Sciatic nerve (tissue), 2 donors: ENCODE data around the gene ERAL1. TPM values are rescaled to one million over a fixed set of nuclear protein-coding genes. Genes with fewer than 3 reads are reported as not detected.
A peak's percentile ranks its signal among the peaks of the same experiment; 100 is the strongest.
"Not testable (repeated sequence)": the region's sequence is repeated elsewhere in the genome, so short reads cannot be mapped to it uniquely, and the experiment has no call there.

Source experiments
- ATAC-seq: fragments of 200-7000 bp; cut with Tn5 transposase; one replicate; pipeline ENCODE4 v1.9.1; 2020; ENCODE audit warnings: mild to moderate bottlenecking, moderate library complexity
- DNase-seq: peaks from one replicate; pipeline ENCODE4 v3.0.0-alpha.2; 2020; ENCODE audit warnings: low spot score
- intact Hi-C: fragments of 100-400 bp; cut with DNase I; formaldehyde crosslinking; loops from one replicate; pipeline ENCODE4 v1.14.2; 2022
- total RNA-seq: library from RNA; stranded (reverse); fragmentation: NEBNext Ultra II Directional; extraction: Animal tissue kit (Norgen Biotek cat#: 25700); gene quantifications from one replicate; pipeline ENCODE4 v1.2.1, GENCODE V29; 2021
- donor health status: DM: no; HTN: no; CAD: no.
- donor health status: DM: no; HTN: no; CAD: no.

Gene ERAL1
- total RNA-seq, result 23.0 TPM

DNA sequence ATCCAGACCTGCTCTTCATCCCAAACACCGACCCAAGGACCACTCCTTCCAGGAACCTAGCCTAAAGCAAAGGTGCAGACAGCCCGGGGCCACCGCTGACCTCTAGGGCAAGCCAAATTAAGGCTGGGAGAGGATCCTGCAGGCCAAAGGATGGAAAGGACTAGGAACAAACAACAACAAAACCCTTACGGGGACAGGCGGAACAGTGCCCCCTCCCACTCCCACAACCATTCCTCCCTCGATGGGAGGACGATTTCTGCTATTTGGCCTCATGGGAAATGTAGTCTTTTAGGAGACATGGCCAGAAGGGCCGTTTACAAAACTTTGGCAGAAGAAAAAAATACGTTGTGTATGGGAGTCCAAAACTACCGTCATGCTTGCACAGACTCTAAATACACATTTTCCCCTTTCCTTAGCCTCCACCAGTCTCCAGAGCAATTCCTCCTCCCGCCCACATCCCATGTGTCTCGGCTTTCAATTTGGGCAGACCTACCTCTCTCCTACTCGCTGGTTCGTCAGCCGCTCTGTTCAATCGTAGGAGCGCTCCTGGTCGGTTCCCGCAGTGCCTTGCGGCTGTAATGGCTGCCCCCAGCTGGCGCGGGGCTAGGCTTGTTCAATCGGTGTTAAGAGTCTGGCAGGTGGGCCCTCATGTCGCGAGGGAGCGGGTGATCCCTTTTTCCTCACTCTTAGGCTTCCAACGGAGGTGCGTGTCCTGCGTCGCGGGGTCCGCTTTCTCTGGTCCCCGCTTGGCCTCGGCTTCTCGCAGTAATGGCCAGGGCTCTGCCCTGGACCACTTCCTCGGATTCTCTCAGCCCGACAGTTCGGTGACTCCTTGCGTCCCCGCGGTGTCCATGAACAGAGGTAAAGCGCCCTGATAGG is at the start of gene ERAL1:
Gene ERAL1, plus strand, starts transcription at position 560 of the 879 bp plus-strand sequence. Its CDS starts 19 bp downstream, at position 579.
- DNase-seq (peak; percentile 90), ATAC-seq (peak; percentile 99)
- intact Hi-C loops, result no loop called here

DNA sequence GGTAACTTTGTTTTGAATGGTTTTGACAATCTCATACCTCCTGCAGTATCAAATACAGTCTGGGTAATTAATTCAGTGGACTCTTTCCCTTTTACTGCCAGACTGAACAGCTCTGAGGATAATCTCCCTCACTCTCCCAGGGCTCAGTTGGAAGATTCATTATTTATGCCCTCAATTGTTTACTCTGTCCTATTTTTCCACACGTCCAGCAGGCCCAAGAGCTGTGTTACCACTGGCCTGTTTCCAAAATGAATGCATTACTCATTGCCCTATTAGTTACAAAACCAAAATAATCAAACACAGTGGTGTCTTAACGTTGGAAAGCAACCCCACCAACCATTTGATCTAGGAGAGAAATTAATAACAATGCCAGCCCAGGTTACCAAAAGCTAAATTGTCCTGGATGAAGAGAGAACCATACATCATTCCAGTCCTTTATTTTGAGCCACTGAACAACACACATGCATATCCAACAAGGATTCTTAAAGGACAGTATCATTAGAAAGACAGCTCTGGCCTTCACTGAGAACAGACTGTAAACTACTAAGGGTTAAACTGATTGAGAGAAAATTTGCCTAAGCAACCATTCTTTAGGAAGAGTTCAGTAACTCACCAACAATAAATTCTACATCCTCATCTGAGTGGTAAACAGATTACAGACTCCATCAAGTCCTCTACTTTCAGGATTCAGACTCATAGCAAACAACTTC is 46.7 kb upstream of the ERAL1 start:
- ATAC-seq (no peak), DNase-seq (no peak)
- intact Hi-C loops, result no loop called here

DNA sequence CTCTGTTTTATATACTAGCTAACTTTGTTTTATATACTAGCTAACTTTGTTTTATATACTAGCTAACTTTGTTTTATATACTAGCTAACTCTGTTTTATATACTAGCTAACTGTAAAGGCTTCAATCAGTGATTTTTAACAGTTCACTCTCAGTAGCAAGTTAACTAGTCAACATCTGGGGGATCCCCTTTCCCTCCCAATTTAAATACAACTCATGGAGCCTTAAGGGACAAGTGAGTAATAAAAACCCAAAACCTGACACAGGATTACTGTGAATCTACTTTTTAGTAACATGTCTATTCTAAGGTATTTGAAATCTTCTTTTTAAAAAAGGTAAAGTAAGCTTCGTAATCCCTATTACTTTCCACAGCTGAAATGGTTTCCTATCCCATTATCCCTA is 44.4 kb upstream of the ERAL1 start:
- intact Hi-C loops, result no loop called here
- no peak for ATAC-seq
- no peak for DNase-seq

DNA sequence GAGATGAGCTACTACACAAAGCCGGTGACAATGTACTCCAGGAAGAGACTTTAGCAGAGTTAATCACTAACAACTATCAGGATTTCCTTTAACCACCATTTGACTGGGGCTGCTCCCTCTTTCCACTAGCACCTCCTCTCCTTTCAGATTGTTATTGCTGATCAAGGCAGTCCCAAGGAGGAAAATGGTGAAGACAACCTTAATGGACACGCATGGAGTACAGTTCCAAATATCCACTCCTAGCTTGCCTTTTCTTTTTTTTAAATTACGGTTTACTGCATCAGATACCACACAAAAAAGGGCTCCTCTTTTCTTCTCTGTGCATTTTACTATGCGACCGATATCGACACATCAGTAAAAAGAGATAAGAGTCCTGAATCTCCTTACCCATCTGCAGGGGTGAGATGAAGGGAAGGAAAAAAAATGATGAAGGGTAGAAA is 43.1 kb upstream of the ERAL1 start:
- no peak for ATAC-seq
- DNase-seq, result no peak
- intact Hi-C loops, result no loop called here

DNA sequence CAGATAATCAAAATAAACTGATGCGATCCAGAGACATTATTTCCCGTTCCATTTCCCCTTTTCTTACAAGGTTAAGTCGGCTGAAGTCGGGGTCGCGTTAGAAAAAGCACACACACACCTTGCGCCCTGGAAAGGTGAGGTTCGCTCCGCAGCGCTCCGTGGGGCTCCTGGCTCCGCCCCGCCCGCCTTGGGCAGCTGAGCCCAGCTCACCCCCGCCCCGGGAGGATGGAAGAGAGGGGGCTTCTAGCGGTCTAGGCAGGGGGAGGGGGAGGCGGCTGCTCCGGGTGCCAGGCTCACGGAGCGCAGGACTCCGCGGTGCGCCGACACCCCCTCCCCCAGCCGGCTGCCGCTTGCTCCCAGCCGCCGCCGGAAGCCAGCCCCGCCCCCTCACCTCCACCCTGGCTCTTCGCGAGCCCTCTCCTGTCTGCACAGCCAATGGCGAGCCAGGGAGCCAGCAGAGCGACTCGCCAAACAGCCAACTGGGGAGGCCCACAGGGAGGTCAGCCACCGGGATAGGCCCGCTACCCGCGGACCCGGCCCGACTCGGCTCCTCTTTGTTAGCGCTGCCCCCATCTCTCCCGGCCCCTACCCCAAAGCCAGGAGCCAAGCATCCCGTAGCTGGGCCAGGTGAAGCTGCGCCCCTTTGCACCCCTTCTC is 42.6 kb upstream of the ERAL1 start:
- intact Hi-C loops, result no loop called here
- peak; percentile 100 for ATAC-seq
- DNase-seq, result peak; percentile 97

DNA sequence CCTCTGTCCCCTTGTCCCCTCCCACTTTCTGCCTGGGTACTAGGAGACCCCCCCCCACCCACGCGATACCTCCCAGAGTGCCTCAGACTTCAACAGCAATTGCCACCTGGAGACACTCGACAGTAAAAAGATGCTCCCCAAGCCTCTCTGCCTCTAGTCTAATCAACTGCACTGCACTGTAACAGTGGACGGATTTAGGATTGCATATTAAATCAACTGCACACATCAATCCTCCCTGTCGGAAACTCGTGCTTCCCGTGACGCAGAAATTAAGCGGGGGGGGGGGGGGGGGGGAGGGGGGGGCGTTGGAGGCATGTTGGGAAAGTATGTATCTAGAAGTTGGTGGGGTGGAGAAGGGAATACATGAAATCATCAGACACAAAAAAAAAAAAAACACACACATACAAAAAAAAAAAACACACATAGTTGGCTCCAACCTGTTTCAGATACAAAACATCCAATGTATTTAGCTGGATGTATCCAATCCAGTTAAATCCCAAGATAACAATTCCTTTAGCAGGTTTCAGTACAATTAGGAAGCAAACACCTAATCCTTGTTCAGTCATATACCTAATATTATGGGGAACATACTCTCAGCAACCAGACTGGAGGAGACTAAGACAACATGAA is 42.0 kb upstream of the ERAL1 start:
- no peak for DNase-seq
- peak; percentile 60 for ATAC-seq
- intact Hi-C loops, result no loop called here

DNA sequence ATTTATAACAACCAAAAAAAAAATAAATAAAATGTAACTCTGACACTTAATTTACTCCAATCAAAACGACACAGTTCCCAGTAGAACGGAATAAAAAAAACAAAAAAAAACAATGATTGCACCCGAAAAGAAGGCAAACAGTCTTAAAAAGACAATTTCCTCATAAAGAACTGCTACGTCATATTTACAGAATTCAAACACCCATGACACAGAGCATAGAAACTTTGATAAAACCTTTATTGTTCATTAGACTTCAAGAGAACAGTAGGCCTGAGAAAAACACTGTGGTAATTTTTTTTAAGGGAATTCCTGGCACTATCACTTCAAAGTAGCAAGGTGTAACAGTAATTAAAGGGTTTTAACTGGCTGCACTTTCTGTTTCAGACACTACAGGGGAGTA is 38.3 kb upstream of the ERAL1 start:
- DNase-seq (no peak), ATAC-seq (no peak)
- intact Hi-C loops, result no loop called here

DNA sequence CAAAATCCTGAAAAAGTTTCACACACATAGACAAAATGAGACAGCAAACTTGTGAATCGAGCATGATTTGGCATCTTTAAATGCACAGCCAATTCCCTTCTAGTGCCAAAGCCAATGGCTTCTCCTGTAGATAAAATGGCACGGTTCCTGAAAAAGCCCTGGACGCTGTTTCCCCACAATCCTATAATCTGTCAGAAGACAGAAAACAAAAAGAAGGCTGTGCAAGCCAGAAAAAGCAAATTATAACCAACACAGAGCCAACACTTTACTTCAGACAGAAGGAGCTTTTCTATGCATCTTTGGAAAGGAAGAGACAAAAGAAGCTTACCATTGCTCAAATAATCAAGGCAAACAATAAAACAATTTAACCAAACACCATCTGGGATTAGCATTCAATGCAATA is 36.0 kb upstream of the ERAL1 start:
- ATAC-seq (no peak), DNase-seq (no peak)
- intact Hi-C loops, result no loop called here

DNA sequence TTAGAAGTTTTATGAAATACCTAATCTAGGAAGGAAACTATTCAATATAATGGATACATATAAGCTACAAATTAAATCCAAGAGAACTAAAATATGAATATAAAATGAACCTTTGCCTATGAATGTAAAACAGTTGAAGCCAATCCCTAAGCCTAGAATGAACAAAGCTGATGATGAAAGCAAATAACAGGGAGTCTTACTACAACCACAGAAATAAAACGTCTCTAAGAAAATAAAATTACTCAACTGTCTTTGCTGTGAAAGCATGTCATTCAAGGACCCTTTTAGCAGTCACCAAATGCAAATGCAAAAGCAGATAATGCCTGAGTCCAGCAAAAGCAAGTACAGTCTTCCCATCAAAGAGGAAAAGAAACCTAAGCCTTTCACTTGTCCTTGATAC is 35.2 kb upstream of the ERAL1 start:
- ATAC-seq, result no peak
- intact Hi-C loops, result no loop called here
- DNase-seq, result no peak

DNA sequence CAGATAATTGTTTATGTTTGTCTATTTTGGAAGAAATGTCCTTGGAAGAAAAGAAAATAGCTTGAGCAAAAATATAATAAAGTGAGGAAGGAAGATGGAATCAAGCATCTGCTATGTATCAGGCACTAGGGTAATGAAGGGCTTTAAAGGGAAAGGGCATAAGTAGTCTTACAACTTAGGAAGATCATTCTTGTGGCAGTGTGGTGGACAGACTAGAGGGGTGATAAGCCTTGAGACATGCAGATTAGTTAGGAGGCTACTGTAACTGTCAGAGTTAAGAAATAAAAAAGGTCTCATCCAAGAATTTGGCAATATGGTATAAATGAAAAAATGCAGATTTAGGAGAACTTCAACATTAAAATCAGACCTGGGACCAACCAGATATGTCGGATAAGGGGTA is 27.1 kb upstream of the ERAL1 start:
- intact Hi-C loops, result no loop called here
- DNase-seq (no peak), ATAC-seq (no peak)

DNA sequence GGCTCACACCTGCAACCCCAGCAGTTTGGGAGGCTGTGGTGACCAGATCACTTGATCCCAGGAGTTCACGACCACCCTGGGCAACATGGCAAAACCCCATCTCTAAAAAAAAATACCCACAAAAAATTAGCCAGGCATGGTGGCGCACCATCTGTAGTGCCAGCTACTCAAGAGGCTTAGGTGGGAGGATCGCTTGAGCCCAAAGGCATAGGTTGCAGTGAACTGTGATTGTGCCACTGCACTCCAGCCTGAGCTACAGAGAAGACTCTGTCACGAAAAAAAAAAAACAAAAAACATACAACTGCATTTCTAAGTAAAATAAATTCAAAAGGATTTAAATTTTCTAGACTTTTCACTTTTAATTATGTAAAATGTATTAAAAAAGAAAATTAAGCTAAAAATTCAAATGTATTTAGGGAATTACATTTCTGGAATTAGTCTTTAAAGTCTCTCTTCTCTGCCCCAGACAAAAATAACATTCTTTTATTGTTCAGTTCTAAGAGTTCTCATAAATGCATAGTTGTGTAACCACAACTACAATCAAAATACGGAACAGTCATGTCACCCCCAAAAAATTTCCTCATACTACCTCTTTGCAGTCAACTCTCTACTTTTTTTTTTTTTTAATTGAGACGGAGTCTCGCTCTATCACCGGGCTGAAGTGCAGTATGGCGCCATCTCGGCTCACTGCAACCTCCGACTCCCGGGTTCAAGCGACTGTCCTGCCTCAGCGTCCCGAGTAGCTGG is 26.3 kb upstream of the ERAL1 start:
- DNase-seq, result peak; percentile 30
- intact Hi-C loops, result no loop called here
- ATAC-seq, result no peak

DNA sequence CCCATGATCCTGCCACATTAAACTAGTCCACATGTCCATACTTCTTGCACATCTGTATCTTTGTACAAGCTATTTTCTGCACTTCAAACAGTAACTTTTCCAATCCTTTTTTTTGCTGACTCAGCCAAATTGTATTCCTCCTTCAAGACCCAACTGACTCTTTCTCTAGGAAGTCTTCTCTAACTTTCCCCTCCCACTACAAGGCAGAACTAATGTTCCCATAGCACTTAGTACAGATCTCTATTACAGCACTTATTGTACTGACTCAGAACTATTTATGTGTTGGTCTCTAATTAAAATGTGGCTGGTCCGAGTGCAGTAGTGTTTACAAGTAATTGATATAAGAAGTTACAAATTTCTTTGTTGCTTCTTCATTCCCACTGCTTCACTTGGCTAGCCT is 20.4 kb upstream of the ERAL1 start:
- DNase-seq, result no peak
- ATAC-seq, result no peak
- intact Hi-C loops, result no loop called here

DNA sequence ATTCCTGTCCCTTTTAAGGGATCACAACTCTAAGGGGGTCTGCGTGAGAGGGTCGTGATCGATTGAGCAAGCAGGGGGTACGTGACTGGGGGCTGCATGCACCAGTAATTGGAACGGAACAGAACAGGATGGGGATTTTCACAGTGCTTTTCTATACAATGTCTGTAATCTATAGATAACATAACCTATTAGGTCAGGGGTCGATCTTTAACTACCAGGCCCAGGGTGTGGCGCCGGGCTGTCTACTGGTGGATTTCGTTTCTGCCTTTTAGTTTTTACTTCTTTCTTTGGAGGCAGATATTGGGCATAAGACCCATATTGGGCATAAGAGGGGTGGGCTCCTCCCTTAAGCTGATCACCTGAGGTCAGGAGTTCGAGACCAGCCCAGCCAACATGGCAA is 18.3 kb upstream of the ERAL1 start:
- intact Hi-C loops, ATAC-seq: not testable (repeated sequence)

DNA sequence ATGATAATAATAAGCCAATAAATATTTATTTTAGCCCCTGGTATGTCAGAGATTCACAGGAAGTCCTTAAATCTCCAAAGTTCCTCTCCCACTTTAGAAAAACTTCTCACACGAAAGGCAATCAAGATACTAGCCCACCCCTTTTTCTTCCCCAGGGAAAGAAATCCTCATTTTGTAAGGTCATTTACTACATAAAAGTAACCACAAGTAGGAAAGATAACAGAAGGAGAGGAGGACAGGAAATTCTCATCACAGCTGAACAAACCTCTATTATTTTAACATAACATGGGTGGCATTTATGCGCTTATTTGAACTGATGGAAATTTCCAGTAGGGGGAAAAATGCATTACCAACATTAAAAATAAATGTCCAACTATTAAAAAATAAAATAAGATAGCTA is 15.6 kb upstream of the ERAL1 start:
- intact Hi-C loops, result loop anchor here (1.0 kb wide), 1 partner anchor 11 kb away; no protein-coding TSS in a partner anchor
- ATAC-seq, result no peak
- no peak for DNase-seq

More for the DNA sequence above, 18.3 kb upstream of the ERAL1 start:
- DNase-seq, result not testable (repeated sequence)

DNA sequence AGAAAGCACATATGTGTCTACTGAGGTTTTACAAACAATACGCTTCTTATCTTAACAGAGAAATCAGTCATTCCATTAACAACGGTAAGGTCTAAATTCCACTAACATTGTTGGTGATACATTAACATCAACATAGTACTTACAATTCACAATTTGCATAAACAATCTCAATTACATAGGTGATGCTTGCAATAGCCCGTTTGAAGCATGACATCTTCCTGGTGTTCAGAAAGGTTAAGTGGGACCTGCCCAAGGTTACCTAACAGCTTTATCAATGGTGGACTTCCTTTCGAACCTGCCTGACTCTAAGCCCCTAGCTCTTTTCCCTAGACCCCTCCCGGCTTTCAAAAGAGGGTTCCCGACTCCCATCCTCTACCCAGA is 12.9 kb upstream of the ERAL1 start:
- intact Hi-C loops, result no loop called here
- DNase-seq (no peak), ATAC-seq (no peak)

DNA sequence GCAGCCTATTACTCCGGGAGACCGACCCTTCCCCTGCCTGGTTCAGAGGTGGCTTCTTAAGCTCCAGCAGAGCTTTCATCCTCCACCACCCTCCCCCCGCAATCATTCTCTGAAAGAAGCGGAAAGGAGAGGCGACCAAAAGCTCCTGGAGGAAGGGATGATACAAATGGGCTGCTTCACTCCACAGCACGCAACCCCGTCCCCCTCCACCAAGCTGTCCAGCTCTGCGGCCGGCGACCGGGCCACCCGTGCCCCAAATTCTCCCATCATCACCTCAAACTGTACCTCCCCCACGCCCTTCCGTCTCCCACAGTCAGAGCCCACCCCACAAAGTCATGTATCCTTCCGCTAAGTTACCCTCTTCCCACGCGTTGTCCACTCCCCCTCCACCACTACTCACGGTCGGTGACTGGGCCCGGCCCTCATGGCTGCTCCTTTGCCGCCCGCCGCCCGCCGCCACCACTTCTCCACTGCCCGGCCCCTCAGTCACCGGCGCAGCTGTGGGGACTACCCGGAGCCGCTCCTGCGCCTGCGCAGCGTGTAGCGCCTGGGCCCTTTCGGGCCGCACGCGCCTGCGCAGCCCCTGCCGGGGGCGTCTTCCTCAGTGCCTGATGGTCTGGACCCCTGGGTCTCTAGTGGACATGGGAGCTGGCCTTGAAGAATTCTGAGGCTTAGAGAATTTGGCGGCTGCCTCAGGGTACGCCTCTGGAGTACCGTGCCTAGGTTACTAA is 12.4 kb upstream of the ERAL1 start, which contains the start of gene FAM222B:
Gene FAM222B, minus strand, starts transcription at position 509 of the 731 bp plus-strand sequence. CDS start 76,123 bp downstream, outside the sequence.
- ATAC-seq (peak; percentile 99), DNase-seq (peak; percentile 86)
- intact Hi-C loops, result no loop called here

DNA sequence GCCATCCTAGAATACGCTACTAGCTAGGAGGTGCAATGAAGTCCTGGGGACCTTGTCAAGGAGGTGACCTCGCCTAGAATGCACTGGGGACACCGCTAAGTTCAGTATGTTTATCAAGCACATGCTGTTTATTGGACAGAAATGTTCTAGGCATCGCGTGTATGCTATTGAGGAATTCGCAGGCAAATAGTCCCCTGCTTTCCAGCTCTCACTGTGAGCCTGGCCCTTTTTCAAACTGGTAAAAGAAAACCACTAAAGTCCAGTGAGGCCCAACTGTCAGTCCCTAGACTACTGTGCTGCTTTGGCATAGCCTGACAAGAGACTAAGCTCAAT is 11.0 kb upstream of the ERAL1 start:
- no peak for ATAC-seq
- intact Hi-C loops, result no loop called here
- DNase-seq, result peak; percentile 21

DNA sequence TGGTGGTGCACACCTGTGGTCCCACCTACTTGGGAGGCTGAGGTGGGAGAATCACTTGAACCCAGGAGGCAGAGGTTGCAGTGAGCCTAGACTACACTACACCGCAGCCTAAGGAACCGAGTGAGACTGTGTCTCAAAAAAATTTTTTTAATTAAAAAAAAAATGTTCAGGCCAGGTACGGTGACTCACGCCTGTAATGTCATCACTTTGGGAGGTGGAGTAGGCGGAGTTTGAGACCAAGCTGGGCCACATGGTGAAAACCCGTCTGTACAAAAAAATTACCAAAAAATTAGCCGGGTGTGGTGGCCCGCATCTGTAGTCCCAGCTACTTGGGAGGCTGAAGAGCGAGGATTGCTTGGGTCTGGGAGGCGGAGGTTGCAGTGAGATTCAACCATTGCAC is 8.6 kb upstream of the ERAL1 start:
- DNase-seq (no peak), ATAC-seq (no peak)
- intact Hi-C loops, result no loop called here
